GM12878 (cell line): ENCODE measurements around the gene GLT1D1. TPM values are rescaled to one million over a fixed set of nuclear protein-coding genes. Genes with fewer than 3 reads are reported as not detected.

Experiments used
- ATAC-seq: fragments of 200-7000 bp; cut with Tn5 transposase; 3 replicates; pipeline ENCODE4 v1.9.1; 2020; ENCODE audit warnings: mild to moderate bottlenecking, moderate library complexity
- BruUV-seq: library from RNA; stranded (reverse); fragments of 400-500 nt; replicated peaks from 2 replicates; lab custom pipeline; 2021; lab: Mats Ljungman, UMichigan
- CTCF ChIA-PET: fragments of 300-600 bp; sonication (Branson Sonifier 250); formaldehyde crosslinking; extraction: SDS; loops from one replicate; lab custom pipeline; 2021; ENCODE audit warnings: inconsistent platforms; lab: Yijun Ruan, JAX
- POLR2A ChIA-PET: fragments of 350-600 bp; formaldehyde crosslinking; extraction: SDS; loops from one replicate; lab custom pipeline; 2021; ENCODE audit warnings: inconsistent platforms; lab: Charles Lee
- RAD21 ChIA-PET: fragments of 300-600 bp; sonication (Branson Sonifier 250); formaldehyde crosslinking; loops from one replicate; lab custom pipeline; 2023; ENCODE audit warnings: antibody characterized with exemption; ENCODE audit not compliant: unreplicated experiment; lab: Charles Lee
- SMC1A ChIA-PET: fragments of 300-600 bp; sonication (Branson Sonifier 250); formaldehyde crosslinking; loops from one replicate; lab custom pipeline; 2023; ENCODE audit not compliant: unreplicated experiment, uncharacterized antibody; lab: Charles Lee
- DNase-seq: peaks from one replicate; pipeline ENCODE4 v3.0.0-alpha.2; 2011; ENCODE audit warnings: low read depth, low spot score
- FAIRE-seq: peaks from 3 replicates; lab custom pipeline; 2011; peaks lifted over from hg19 to GRCh38; lab: Jason Lieb, UNC
- H2AFZ ChIP-seq: 2 replicates; pipeline ENCODE4 v1.6.0; 2011; ENCODE audit warnings: low read depth, low read length, control low read depth; ENCODE audit not compliant: control insufficient read depth
- H3K27ac ChIP-seq: 2 replicates; pipeline ENCODE4 v1.5.1; 2011; ENCODE audit warnings: control low read depth; ENCODE audit not compliant: control insufficient read depth, insufficient read depth
- H3K27me3 ChIP-seq, 2 experiments: replicated peaks in 1 of 2; 2 replicates each; pipeline versions ENCODE4 v1.6.0 to v1.6.1; 2011; ENCODE audit warnings: low read length in 1 of 2; ENCODE audit not compliant: control insufficient read depth in 2 of 2, insufficient read depth in 2 of 2
- H3K36me3 ChIP-seq, 2 experiments: 2 replicates each; pipeline ENCODE4 v1.5.1; 2011; ENCODE audit warnings: low read length in 1 of 2; ENCODE audit not compliant: control insufficient read depth in 2 of 2, insufficient read depth in 2 of 2
- H3K4me1 ChIP-seq: 2 replicates; pipeline ENCODE4 v1.6.1; 2011; ENCODE audit warnings: mild to moderate bottlenecking, low read length, moderate library complexity, mixed read lengths; ENCODE audit not compliant: control insufficient read depth, insufficient read depth
- H3K4me2 ChIP-seq: 2 replicates; pipeline ENCODE4 v1.6.0; 2011; ENCODE audit warnings: control low read depth; ENCODE audit not compliant: control insufficient read depth, insufficient read depth
- H3K4me3 ChIP-seq: fragments of 200-600 bp; sonication (generic); 2 replicates; pipeline ENCODE4 v1.5.1; 2016
- H3K79me2 ChIP-seq: 2 replicates; pipeline ENCODE4 v1.6.0; 2011; ENCODE audit warnings: low read length; ENCODE audit not compliant: control insufficient read depth, insufficient read depth
- H3K9ac ChIP-seq: 2 replicates; pipeline ENCODE4 v1.8.0; 2011; ENCODE audit warnings: low read length, control low read depth, mixed read lengths; ENCODE audit not compliant: control insufficient read depth, insufficient read depth
- H3K9me3 ChIP-seq: replicated peaks from 3 replicates; pipeline ENCODE4 v1.5.1; 2011; ENCODE audit warnings: mild to moderate bottlenecking, low read length; ENCODE audit not compliant: control insufficient read depth, insufficient read depth
- H4K20me1 ChIP-seq: 2 replicates; pipeline ENCODE4 v1.6.0; 2011; ENCODE audit not compliant: control insufficient read depth, insufficient read depth
- ASH2L ChIP-seq: fragments of 300-600, 200-600 bp; sonication (generic); IDR thresholded peaks from 2 replicates; pipeline ENCODE4 v1.6.1; 2017; ENCODE audit warnings: low read depth, mild to moderate bottlenecking, borderline replicate concordance
- KAT2A ChIP-seq: conservative IDR thresholded peaks from 2 replicates; pipeline ENCODE4 v1.6.1; 2011; ENCODE audit warnings: low read depth, low read length; ENCODE audit not compliant: control insufficient read depth
- NRF1 ChIP-seq: conservative IDR thresholded peaks from 2 replicates; pipeline ENCODE4 v1.6.1; 2011; ENCODE audit warnings: mild to moderate bottlenecking, low read depth, low read length, improper control_type of control experiment
- PAX5 ChIP-seq: IDR thresholded peaks from 2 replicates; pipeline ENCODE4 v1.6.1; 2011; ENCODE audit warnings: low read depth, low read length, borderline replicate concordance
- RAD51 ChIP-seq: fragments of 450-650 bp; IDR thresholded peaks from 2 replicates; pipeline ENCODE4 v1.6.1; 2016; ENCODE audit warnings: moderate library complexity, mild to moderate bottlenecking, inconsistent platforms
- SMAD1 ChIP-seq: fragments of 450-650 bp; IDR thresholded peaks from 2 replicates; pipeline ENCODE4 v1.6.1; 2018; ENCODE audit warnings: mild to moderate bottlenecking, low read depth; ENCODE audit not compliant: partially characterized antibody
- WGBS: methylation state at CpG from one replicate; pipeline ENCODE4 v1.1.6; 2016; ENCODE audit warnings: low lambda C conversion rate; ENCODE audit not compliant: insufficient replicate concordance, insufficient coverage; ENCODE audit errors: missing lambda C conversion rate; 5-methylcytosine and 5-hydroxymethylcytosine counted together
- in situ Hi-C: fragments of 300-500 bp; cut with MboI; formaldehyde crosslinking; loops from 9 replicates; pipeline ENCODE4 v1.14.3; 2018; ENCODE audit warnings: mixed read lengths
- intact Hi-C: fragments of 100-400 bp; cut with micrococcal nuclease; formaldehyde crosslinking; loops from one replicate; pipeline ENCODE4 v1.14.2; 2022; ENCODE audit not compliant: unreplicated experiment
- polyA plus RNA-seq, 11 experiments: library from polyadenylated mRNA; depleted of rRNA in 4 of 11; unstranded in 6 of 11; stranded (reverse) in 5 of 11; fragments of >200 nt; fragmentation: Nextera tagmentation in 4 of 11; fragmentation: Illumina TruSeq in 1 of 11; extraction: Ambion mirVana in 4 of 11; extraction: Trizol in 1 of 11; gene quantifications; 1 replicate in 1 of 11; 2 replicates in 10 of 11; pipeline versions ENCODE4 v1.2.1 to v1.2.3, GENCODE V29; 2011 to 2016; ENCODE audit warnings: inconsistent platforms in 2 of 11, missing spikeins in 2 of 11, low read depth in 1 of 11
- total RNA-seq, 4 experiments: library from RNA; depleted of rRNA in 3 of 4; stranded (reverse); fragments of >200 nt in 3 of 4; fragmentation: Illumina TruSeq in 1 of 4; extraction: Trizol in 1 of 4; gene quantifications; 2 replicates each; pipeline versions ENCODE4 v1.2.1 to v1.2.3, GENCODE V29; 2013 to 2021
- TF ChIP-seq, protein P1 (sequence below): fragments of 150-350 bp; IDR thresholded peaks from 2 replicates; pipeline ENCODE4 v1.6.1; 2014; ENCODE audit warnings: mild to moderate bottlenecking, low read depth, low read length
- TF ChIP-seq, protein P2 (sequence below): IDR thresholded peaks from 2 replicates; pipeline ENCODE4 v1.6.1; 2012; ENCODE audit warnings: low read depth, low read length, improper control_type of control experiment
- TF ChIP-seq, protein P3 (sequence below): IDR thresholded peaks from 2 replicates; pipeline ENCODE4 v1.6.1; 2011; ENCODE audit warnings: low read depth, mild to moderate bottlenecking, low read length, moderate library complexity, borderline replicate concordance; ENCODE audit errors: extremely low read depth

GLT1D1 gene
- total and polyA plus RNA-seq, 10 of the 15 experiments (the other 5 are each of a cell fraction or from before 2014, with no cell fraction given): 0.42 to 62.8 (median 3.0) TPM

DNA sequence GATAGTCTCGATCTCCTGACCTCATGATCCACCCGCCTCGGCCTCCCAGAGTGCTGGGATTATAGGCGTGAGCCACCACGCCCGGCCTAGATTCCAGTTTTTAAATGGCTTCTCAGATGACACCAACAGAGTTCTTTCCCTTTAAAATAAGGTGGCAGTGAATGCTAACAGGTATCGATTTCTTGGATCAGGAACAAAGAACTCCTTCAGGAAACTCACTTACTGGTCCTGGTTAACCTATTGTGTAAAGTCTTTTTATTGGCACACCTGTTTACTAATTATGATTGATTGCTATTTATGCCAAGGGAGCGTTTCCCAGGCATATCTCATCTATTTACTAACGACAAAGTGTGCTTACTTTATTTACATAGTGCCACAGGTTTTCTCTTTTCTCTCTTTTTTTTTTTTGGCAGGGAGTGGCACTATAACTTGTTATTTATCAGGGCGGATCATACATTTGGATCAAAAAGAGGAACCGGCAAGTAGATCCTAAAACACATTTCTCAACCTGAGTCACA, 89.7 kb downstream of the GLT1D1 start:
- Histone ChIP-seq H3K9ac (no peak overlapping the region), H3K36me3 (peaks cover 0 to 3% of the 10 kb centered on the region in 2 experiments; a peak in 2 of 4 replicates), H3K4me2 (no peak overlapping the region), H3K9me3 (no peaks in the 10 kb centered on the region), H3K27me3 (no peaks in the 10 kb centered on the region), H3K27ac (no peak overlapping the region), H3K79me2 (no peaks in the 10 kb centered on the region), H3K4me1 (no peaks in the 10 kb centered on the region), H3K4me3 (no peak overlapping the region), H2AFZ (no peak overlapping the region), H4K20me1 (no peaks in the 10 kb centered on the region)
- no peak for ATAC-seq
- no TSS peak for BruUV-seq
- TF ChIP-seq SMAD1: no peak
- TF ChIP-seq, protein P1, sequence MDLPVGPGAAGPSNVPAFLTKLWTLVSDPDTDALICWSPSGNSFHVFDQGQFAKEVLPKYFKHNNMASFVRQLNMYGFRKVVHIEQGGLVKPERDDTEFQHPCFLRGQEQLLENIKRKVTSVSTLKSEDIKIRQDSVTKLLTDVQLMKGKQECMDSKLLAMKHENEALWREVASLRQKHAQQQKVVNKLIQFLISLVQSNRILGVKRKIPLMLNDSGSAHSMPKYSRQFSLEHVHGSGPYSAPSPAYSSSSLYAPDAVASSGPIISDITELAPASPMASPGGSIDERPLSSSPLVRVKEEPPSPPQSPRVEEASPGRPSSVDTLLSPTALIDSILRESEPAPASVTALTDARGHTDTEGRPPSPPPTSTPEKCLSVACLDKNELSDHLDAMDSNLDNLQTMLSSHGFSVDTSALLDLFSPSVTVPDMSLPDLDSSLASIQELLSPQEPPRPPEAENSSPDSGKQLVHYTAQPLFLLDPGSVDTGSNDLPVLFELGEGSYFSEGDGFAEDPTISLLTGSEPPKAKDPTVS: no peak
- TF ChIP-seq, protein P2, sequence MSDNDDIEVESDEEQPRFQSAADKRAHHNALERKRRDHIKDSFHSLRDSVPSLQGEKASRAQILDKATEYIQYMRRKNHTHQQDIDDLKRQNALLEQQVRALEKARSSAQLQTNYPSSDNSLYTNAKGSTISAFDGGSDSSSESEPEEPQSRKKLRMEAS: no peak
- TF ChIP-seq NRF1: no peak
- TF ChIP-seq KAT2A: no peak
- no peak for TF ChIP-seq ASH2L
- no peak for TF ChIP-seq RAD51
- no peak for TF ChIP-seq PAX5
- TF ChIP-seq, protein P3, sequence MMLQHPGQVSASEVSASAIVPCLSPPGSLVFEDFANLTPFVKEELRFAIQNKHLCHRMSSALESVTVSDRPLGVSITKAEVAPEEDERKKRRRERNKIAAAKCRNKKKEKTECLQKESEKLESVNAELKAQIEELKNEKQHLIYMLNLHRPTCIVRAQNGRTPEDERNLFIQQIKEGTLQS: no peak
- SMC1A ChIA-PET: no interaction called here
- POLR2A ChIA-PET: no interaction called here
- in situ Hi-C loops (no loop called here), intact Hi-C loops (no loop called here)
- RAD21 ChIA-PET: no interaction called here
- CTCF ChIA-PET: interaction anchor here (1.3 kb wide), 1 partner anchor 27 kb away, joined by 3 read pairs; no protein-coding TSS in a partner anchor
- no peak for DNase-seq
- WGBS: 83% methylated on average over 11 of the region's 11 CpGs
- FAIRE-seq: no peak
